PC-3 (cell line): Measurements from ENCODE around the gene EYS.

ENCODE experiments used
- CTCF ChIP-seq: fragments of 300-600 bp; sonication (generic); conservative IDR thresholded peaks from 2 replicates; pipeline ENCODE4 v1.5.1; 2017; ENCODE audit warnings: antibody characterized with exemption, low read depth, mild to moderate bottlenecking, low read length
- EZH2 ChIP-seq: fragments of 300-600 bp; sonication (generic); IDR thresholded peaks from one replicate; pipeline ENCODE4 v1.6.1; 2017; ENCODE audit warnings: antibody characterized with exemption, mild to moderate bottlenecking, low read length; ENCODE audit not compliant: unreplicated experiment
- EZH2phosphoT487 ChIP-seq: fragments of 300-600 bp; sonication (generic); IDR thresholded peaks from 2 replicates; pipeline ENCODE4 v1.6.1; 2018; ENCODE audit warnings: mild to moderate bottlenecking, antibody characterized with exemption, low read length, borderline replicate concordance

- TF ChIP-seq CTCF (no peak), EZH2 (no peak), EZH2phosphoT487 (no peak)
These were observed 182.8 kb downstream of the EYS start for GRCh38 chr6:65524232-65524631.
